Urinary bladder (tissue), 4 donors: ENCODE results near the gene GCAT. TPM values are rescaled to one million over a fixed set of nuclear protein-coding genes. Genes with fewer than 3 reads are reported as not detected.
"Not testable (repeated sequence)": the region's sequence is repeated elsewhere in the genome, so short reads cannot be mapped to it uniquely, and the experiment has no call there.

Source experiments
- DNase-seq: peaks from one replicate; pipeline ENCODE4 v3.0.0-alpha.2; 2015; ENCODE audit errors: extremely low spot score
- H3K27ac ChIP-seq: one replicate; pipeline ENCODE4 v1.5.1; 2013; ENCODE audit warnings: low read depth, mild to moderate bottlenecking, moderate library complexity
- H3K36me3 ChIP-seq: one replicate; pipeline ENCODE4 v1.6.1; 2013; ENCODE audit warnings: mild to moderate bottlenecking, moderate library complexity; ENCODE audit not compliant: insufficient read depth
- H3K4me1 ChIP-seq: one replicate; pipeline ENCODE4 v1.6.1; 2013; ENCODE audit warnings: mild to moderate bottlenecking, moderate library complexity; ENCODE audit not compliant: insufficient read depth
- H3K4me3 ChIP-seq: one replicate; pipeline ENCODE4 v1.5.1; 2013; ENCODE audit warnings: low read depth, low read length
- WGBS: extraction: QIAGEN DNeasy Blood & Tissue Kit; methylation state at CpG from one replicate; pipeline ENCODE4 v1.1.7; 2013; 5-methylcytosine and 5-hydroxymethylcytosine counted together
- polyA plus RNA-seq: library from polyadenylated mRNA; stranded (reverse); fragments of 200-250 nt; gene quantifications from one replicate; pipeline ENCODE4 v1.2.3, GENCODE V29; 2013
- total RNA-seq: library from RNA; depleted of rRNA; stranded (reverse); fragments of >200 nt; gene quantifications from one replicate; pipeline ENCODE4 v1.2.3, GENCODE V29; 2014
- donor health status: healthy with polysubstance abuse.
- donor health status: healthy.

The GCAT gene
- total and polyA plus RNA-seq, 2 donors = 9.3 to 17.0 TPM

- H3K27ac ChIP-seq = no peak overlapping the region
- H3K4me3 ChIP-seq = no peak overlapping the region
- WGBS = 86% methylated on average over 3 of the region's 3 CpGs
- H3K36me3 ChIP-seq = no peaks in the 10 kb centered on the region
- no peaks in the 10 kb centered on the region for H3K4me1 ChIP-seq
- DNase-seq = no peak
Measured at GRCh38 chr22:37796079-37796478, 11.7 kb upstream of the GCAT start.

- not testable (repeated sequence) for DNase-seq, H3K27ac ChIP-seq, H3K4me3 ChIP-seq, H3K36me3 ChIP-seq, H3K4me1 ChIP-seq
- WGBS = 91% methylated on average over 7 of the region's 7 CpGs
Measured at GRCh38 chr22:37797259-37797658, 10.5 kb upstream of the GCAT start.

- Histone ChIP-seq H3K27ac (no peak overlapping the region), H3K36me3 (no peaks in the 10 kb centered on the region), H3K4me1 (no peaks in the 10 kb centered on the region), H3K4me3 (no peak overlapping the region)
- 48% methylated on average over 14 of the region's 14 CpGs for WGBS
- DNase-seq = no peak
Measured at GRCh38 chr22:37797874-37798500, 9.7 kb upstream of the GCAT start.

- not testable (repeated sequence) for H3K4me3 ChIP-seq, H3K4me1 ChIP-seq, H3K36me3 ChIP-seq, DNase-seq, H3K27ac ChIP-seq
- 87% methylated on average over 9 of the region's 9 CpGs for WGBS
Measured at GRCh38 chr22:37799979-37800378, 7.8 kb upstream of the GCAT start.

- H3K4me1 ChIP-seq = no peaks in the 10 kb centered on the region
- H3K27ac ChIP-seq = no peak overlapping the region
- peak overlapping the region; percentile 51 for H3K4me3 ChIP-seq
- no peaks in the 10 kb centered on the region for H3K36me3 ChIP-seq
- WGBS = 3% methylated on average over 13 of the region's 13 CpGs
- DNase-seq = no peak
Measured at GRCh38 chr22:37801946-37802309, 5.8 kb upstream of the GCAT start.

GRCh38 chr22:37802310-37803194 lies 5.2 kb upstream of the GCAT start:
- WGBS = 2% methylated on average over 63 of the region's 63 CpGs
- no peaks in the 10 kb centered on the region for H3K36me3 ChIP-seq
- H3K4me3 ChIP-seq = peak overlapping the region; percentile 51
- no peak for DNase-seq
- peak overlapping the region; percentile 62 for H3K27ac ChIP-seq
- H3K4me1 ChIP-seq = no peaks in the 10 kb centered on the region

GRCh38 chr22:37803195-37803638 lies 4.5 kb upstream of the GCAT start:
- H3K36me3 ChIP-seq = no peaks in the 10 kb centered on the region
- no peak for DNase-seq
- H3K27ac ChIP-seq = no peak overlapping the region
- no peak overlapping the region for H3K4me3 ChIP-seq
- H3K4me1 ChIP-seq = no peaks in the 10 kb centered on the region
- WGBS = 48% methylated on average over 16 of the region's 16 CpGs

GRCh38 chr22:37803639-37804351 lies 3.9 kb upstream of the GCAT start:
- no peak overlapping the region for H3K27ac ChIP-seq
- H3K4me3 ChIP-seq = no peak overlapping the region
- no peak for DNase-seq
- H3K36me3 ChIP-seq = no peaks in the 10 kb centered on the region
- WGBS = 59% methylated on average over 34 of the region's 34 CpGs
- H3K4me1 ChIP-seq = no peaks in the 10 kb centered on the region

GRCh38 chr22:37804352-37804880 lies 3.3 kb upstream of the GCAT start:
- Histone ChIP-seq H3K4me1 (no peaks in the 10 kb centered on the region), H3K36me3 (no peaks in the 10 kb centered on the region), H3K4me3 (peak overlapping the region; percentile 51), H3K27ac (peak overlapping the region; percentile 71)
- no peak for DNase-seq
- WGBS = 6% methylated on average over 29 of the region's 29 CpGs

GRCh38 chr22:37804881-37805809 lies 2.6 kb upstream of the GCAT start:
- H3K36me3 ChIP-seq = no peaks in the 10 kb centered on the region
- H3K4me3 ChIP-seq = peak overlapping the region; percentile 51
- 2% methylated on average over 87 of the region's 87 CpGs for WGBS
- peak overlapping the region; percentile 71 for H3K27ac ChIP-seq
- DNase-seq = no peak
- no peaks in the 10 kb centered on the region for H3K4me1 ChIP-seq

GRCh38 chr22:37805810-37806277 lies 1.9 kb upstream of the GCAT start:
- H3K4me1 ChIP-seq = no peaks in the 10 kb centered on the region
- no peak for DNase-seq
- H3K36me3 ChIP-seq = no peaks in the 10 kb centered on the region
- 31% methylated on average over 10 of the region's 10 CpGs for WGBS
- peak overlapping the region; percentile 51 for H3K4me3 ChIP-seq
- peak overlapping the region; percentile 59 for H3K27ac ChIP-seq

GRCh38 chr22:37806409-37807333 lies 1.1 kb upstream of the GCAT start:
- peak overlapping the region; percentile 51 for H3K4me3 ChIP-seq
- WGBS = 3% methylated on average over 19 of the region's 19 CpGs
- no peaks in the 10 kb centered on the region for H3K36me3 ChIP-seq
- H3K4me1 ChIP-seq = no peaks in the 10 kb centered on the region
- H3K27ac ChIP-seq = no peak overlapping the region
- no peak for DNase-seq
